Umbilical cord (tissue), 2 donors: ENCODE data around the gene TSHZ2. TPM values are rescaled to one million over a fixed set of nuclear protein-coding genes. Genes with fewer than 3 reads are reported as not detected.
"Not testable (repeated sequence)": the region's sequence is repeated elsewhere in the genome, so short reads cannot be mapped to it uniquely, and the experiment has no call there.

ENCODE experiments used
- DNase-seq: peaks from one replicate; pipeline ENCODE4 v3.0.0-alpha.2; 2015; ENCODE audit warnings: low spot score
- total RNA-seq: library from RNA; depleted of rRNA; stranded (reverse); fragments of >200 nt; gene quantifications from one replicate; pipeline ENCODE4 v1.2.3, GENCODE V29; 2014; ENCODE audit warnings: low replicate concordance; ENCODE audit not compliant: insufficient read depth

Gene TSHZ2
- total RNA-seq, 1 donor from 2014 or later, result 4.3 TPM

GRCh38 chr20:53080969-53081871 lies 109.1 kb downstream of the TSHZ2 start:
- peak; percentile 8 for DNase-seq

- no peak for DNase-seq
These were observed 110.0 kb downstream of the TSHZ2 start for GRCh38 chr20:53081916-53082863.

GRCh38 chr20:53083411-53083810 lies 111.3 kb downstream of the TSHZ2 start:
- DNase-seq, result no peak

GRCh38 chr20:53084408-53084997 lies 112.3 kb downstream of the TSHZ2 start:
- no peak for DNase-seq

- DNase-seq, result no peak
These were observed 113.6 kb downstream of the TSHZ2 start for GRCh38 chr20:53085720-53086119.

GRCh38 chr20:53087037-53087777 lies 115.0 kb downstream of the TSHZ2 start:
- DNase-seq, result no peak

- DNase-seq, result no peak
These were observed 116.6 kb downstream of the TSHZ2 start for GRCh38 chr20:53088786-53089185.

GRCh38 chr20:53089851-53090250 lies 117.7 kb downstream of the TSHZ2 start:
- not testable (repeated sequence) for DNase-seq

GRCh38 chr20:53091789-53092188 lies 119.6 kb downstream of the TSHZ2 start:
- no peak for DNase-seq

- no peak for DNase-seq
These were observed 120.7 kb downstream of the TSHZ2 start for GRCh38 chr20:53092772-53093300.

- no peak for DNase-seq
These were observed 125.2 kb downstream of the TSHZ2 start for GRCh38 chr20:53097371-53097770.

GRCh38 chr20:53097791-53098190 lies 125.6 kb downstream of the TSHZ2 start:
- DNase-seq, result no peak

GRCh38 chr20:53098621-53099020 lies 126.5 kb downstream of the TSHZ2 start:
- no peak for DNase-seq

GRCh38 chr20:53099856-53100255 lies 127.7 kb downstream of the TSHZ2 start:
- no peak for DNase-seq

- DNase-seq, result peak; percentile 54
These were observed 128.3 kb downstream of the TSHZ2 start for GRCh38 chr20:53100476-53100911.

- DNase-seq, result no peak
These were observed 130.0 kb downstream of the TSHZ2 start for GRCh38 chr20:53101992-53102760.

GRCh38 chr20:53103124-53103523 lies 131.0 kb downstream of the TSHZ2 start:
- no peak for DNase-seq

GRCh38 chr20:53104884-53105283 lies 132.7 kb downstream of the TSHZ2 start:
- no peak for DNase-seq

GRCh38 chr20:53116733-53117132 lies 144.6 kb downstream of the TSHZ2 start:
- no peak for DNase-seq

- DNase-seq, result no peak
These were observed 150.7 kb downstream of the TSHZ2 start for GRCh38 chr20:53122853-53123252.
